Right lobe of liver (tissue), 6 donors: ENCODE results near the gene NRSN1. TPM values are rescaled to one million over a fixed set of nuclear protein-coding genes. Genes with fewer than 3 reads are reported as not detected.

Source experiments
- ATAC-seq, 4 donors: fragments of 200-7000 bp; cut with Tn5 transposase; one replicate each; pipeline ENCODE4 v1.9.1; 2020; ENCODE audit warnings: mild to moderate bottlenecking in 4 of 4, moderate library complexity in 4 of 4
- DNase-seq, 3 donors: peaks; one replicate each; pipeline ENCODE4 v3.0.0-alpha.2; 2020
- H3K27ac ChIP-seq, 3 donors: fragments of 200-600 bp; one replicate each; pipeline ENCODE4 v1.8.0; 2022
- H3K27me3 ChIP-seq, 2 donors: fragments of 200-600 bp; one replicate each; pipeline ENCODE4 v1.8.0; 2022
- H3K36me3 ChIP-seq, 4 donors: fragments of 200-600 bp; sonication (generic) in 1 of 4; one replicate each; pipeline versions ENCODE4 v1.5.1 to v1.8.0; 2017 to 2022; ENCODE audit warnings: control low read depth in 1 of 4
- H3K4me1 ChIP-seq, 4 donors: fragments of 200-600 bp; sonication (generic) in 1 of 4; one replicate each; pipeline versions ENCODE4 v1.5.1 to v1.8.0; 2017 to 2022; ENCODE audit warnings: control low read depth in 1 of 4
- H3K4me3 ChIP-seq, 3 donors: fragments of 200-600 bp; one replicate each; pipeline ENCODE4 v1.8.0; 2022
- H3K9me3 ChIP-seq, 4 donors: fragments of 200-600 bp; sonication (generic) in 1 of 4; one replicate each; pipeline versions ENCODE4 v1.5.1 to v1.8.0; 2017 to 2022; ENCODE audit warnings: control low read depth in 1 of 4
- CTCF ChIP-seq, 4 donors: fragments of 200-600 bp in 3 of 4; fragments of 450-650 bp in 1 of 4; IDR thresholded peaks; one replicate each; pipeline versions ENCODE4 v1.5.1 to v1.8.0; 2016 to 2022; ENCODE audit warnings: antibody characterized with exemption in 4 of 4, mild to moderate bottlenecking in 2 of 4
- POLR2A ChIP-seq: fragments of 450-650 bp; IDR thresholded peaks from one replicate; pipeline ENCODE4 v1.6.1; 2017; ENCODE audit warnings: antibody characterized with exemption, mild to moderate bottlenecking
- WGBS: methylation state at CpG from one replicate; pipeline ENCODE4 v1.1.6; 2018; ENCODE audit warnings: low coverage, low lambda C conversion rate; ENCODE audit not compliant: insufficient coverage; ENCODE audit errors: missing lambda C conversion rate; 5-methylcytosine and 5-hydroxymethylcytosine counted together
- intact Hi-C, 2 donors: fragments of 100-400 bp; cut with DNase I; formaldehyde crosslinking; loops; one replicate each; pipeline versions ENCODE4 v1.11.2 to v1.14.1; 2022
- total RNA-seq, 6 experiments: library from RNA; depleted of rRNA in 2 of 6; stranded (reverse); fragments of >200 nt in 2 of 6; fragmentation: NEBNext Ultra II Directional in 3 of 6; extraction: Animal tissue kit (Norgen Biotek cat#: 25700) in 3 of 6; gene quantifications; one replicate each; pipeline versions ENCODE4 v1.1.0 to v1.2.4, GENCODE V29; 2016 to 2023
- donor health status: DM: no; HTN: yes; CAD: no.
- donor health status: DM: no; HTN: no; CAD: no.
- donor health status: DM: no; HTN: no; CAD: no.
- donor health status: DM: no; HTN: yes; CAD: no.
- donor health status: DM: no; HTN: yes; CAD: no.

The NRSN1 gene
- total RNA-seq, 6 experiments from 2014 or later = not detected

DNA sequence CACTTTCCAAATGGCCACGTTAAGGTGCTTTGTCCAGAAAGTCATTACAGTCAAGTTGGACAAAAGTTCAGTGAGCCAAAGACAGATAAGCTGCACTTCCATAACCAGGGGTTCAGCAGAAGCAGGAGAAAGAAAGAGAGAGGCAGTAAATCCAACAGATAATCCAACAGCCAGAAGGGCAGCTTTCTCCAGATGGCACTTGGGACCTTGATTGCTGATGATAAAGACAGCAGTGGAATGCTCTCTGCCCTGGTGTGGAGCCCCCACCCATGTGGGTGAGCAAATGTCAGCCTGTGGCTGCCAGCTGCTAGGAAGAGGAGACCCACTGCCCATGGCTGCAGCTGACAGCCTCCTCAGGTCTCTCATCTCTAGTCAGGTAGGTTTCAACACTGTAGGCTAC lies 18.7 kb upstream of the NRSN1 start:
- no peak for TF ChIP-seq CTCF (IDR thresholded peaks at IDR 0.05)
- TF ChIP-seq POLR2A = no peak
- WGBS = 71% methylated on average over 1 of the region's 1 CpG
- H3K27ac ChIP-seq = no peak overlapping the region
- no peak for ATAC-seq
- DNase-seq = no peak
- no peak overlapping the region for H3K4me3 ChIP-seq
- no peaks in the 10 kb centered on the region for H3K4me1 ChIP-seq
- no peaks in the 10 kb centered on the region for H3K9me3 ChIP-seq
- H3K36me3 ChIP-seq = no peaks in the 10 kb centered on the region
- intact Hi-C loops = no loop called here
- no peaks in the 10 kb centered on the region for H3K27me3 ChIP-seq

DNA sequence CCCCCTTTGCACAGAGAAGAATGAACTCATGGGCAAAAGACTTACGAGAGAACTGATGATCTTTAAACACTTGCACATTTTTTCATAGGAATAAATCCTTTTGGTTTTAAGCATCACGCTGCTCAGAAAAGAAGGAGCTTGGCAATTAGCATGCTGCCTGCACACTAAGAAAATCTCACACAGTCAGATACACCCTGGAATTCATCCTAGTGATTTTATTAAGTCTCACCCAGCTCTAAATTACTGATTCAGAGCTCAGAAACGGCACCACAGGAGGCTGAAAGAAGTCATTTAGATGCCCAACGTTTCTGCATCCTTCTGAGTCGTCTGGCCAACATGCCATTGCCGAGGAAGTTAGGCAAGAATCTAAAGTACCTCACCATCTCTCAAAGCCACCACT lies 18.0 kb upstream of the NRSN1 start:
- H3K27me3 ChIP-seq = no peaks in the 10 kb centered on the region
- no peak overlapping the region for H3K27ac ChIP-seq
- H3K4me3 ChIP-seq = no peak overlapping the region
- intact Hi-C loops = no loop called here
- H3K9me3 ChIP-seq = no peaks in the 10 kb centered on the region
- DNase-seq = no peak
- H3K36me3 ChIP-seq = no peaks in the 10 kb centered on the region
- no peaks in the 10 kb centered on the region for H3K4me1 ChIP-seq
- 51% methylated on average over 6 of the region's 6 CpGs for WGBS
- no peak for ATAC-seq
- TF ChIP-seq POLR2A = no peak
- TF ChIP-seq CTCF (IDR thresholded peaks at IDR 0.05) = no peak

- TF ChIP-seq CTCF (IDR thresholded peaks at IDR 0.05) (no peak), POLR2A (no peak)
- no peak overlapping the region for H3K27ac ChIP-seq
- no peaks in the 10 kb centered on the region for H3K9me3 ChIP-seq
- DNase-seq (no peak), ATAC-seq (no peak)
- 0% methylated on average over 1 of the region's 1 CpG for WGBS
- H3K27me3 ChIP-seq = no peaks in the 10 kb centered on the region
- no peak overlapping the region for H3K4me3 ChIP-seq
- intact Hi-C loops = no loop called here
- no peaks in the 10 kb centered on the region for H3K4me1 ChIP-seq
- H3K36me3 ChIP-seq = no peaks in the 10 kb centered on the region
Observed at GRCh38 chr6:24110417-24110816, 15.6 kb upstream of the NRSN1 start.

DNA sequence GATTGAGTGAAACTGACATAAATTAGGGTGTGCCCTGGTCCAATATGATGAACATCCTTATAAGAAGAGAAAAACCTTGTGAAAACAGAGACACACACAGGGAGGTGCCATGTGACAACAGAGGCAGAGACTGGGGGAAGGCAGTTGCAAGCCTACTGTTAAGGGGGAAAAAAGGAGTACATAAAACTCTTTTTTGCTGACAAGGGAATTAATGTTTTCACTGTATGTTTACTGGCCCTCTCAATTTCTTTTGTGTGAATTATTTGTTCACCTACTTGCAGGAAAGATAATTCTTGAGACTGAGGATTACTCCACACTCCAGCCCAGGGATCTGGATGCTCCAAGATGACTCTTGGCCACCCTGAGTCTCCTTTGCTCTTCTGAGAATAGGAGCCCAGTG lies 12.1 kb upstream of the NRSN1 start:
- DNase-seq = no peak
- TF ChIP-seq CTCF (IDR thresholded peaks at IDR 0.05) (no peak), POLR2A (no peak)
- Histone ChIP-seq H3K27me3 (no peaks in the 10 kb centered on the region), H3K9me3 (no peaks in the 10 kb centered on the region), H3K4me1 (no peaks in the 10 kb centered on the region), H3K36me3 (no peaks in the 10 kb centered on the region), H3K4me3 (no peak overlapping the region), H3K27ac (no peak overlapping the region)
- ATAC-seq = no peak
- intact Hi-C loops = no loop called here

DNA sequence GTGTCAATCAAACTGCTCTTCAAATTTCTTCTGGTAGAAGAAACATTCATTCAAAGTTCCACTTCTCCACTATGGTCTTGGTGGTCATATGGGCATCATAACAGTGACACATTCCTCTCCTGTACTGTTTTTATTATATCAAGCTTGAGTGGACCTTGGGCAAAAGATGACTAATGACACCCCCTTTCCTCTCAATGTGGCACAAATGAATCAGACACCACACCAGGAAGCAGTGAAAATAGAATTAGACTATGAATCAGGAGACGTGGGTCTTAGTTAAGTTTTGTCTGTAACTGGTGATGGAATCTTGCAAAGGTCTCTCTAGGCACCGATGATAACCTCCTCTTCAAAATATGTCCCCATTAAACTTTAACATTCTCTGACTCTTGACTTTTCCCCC lies 9.0 kb upstream of the NRSN1 start:
- no peak for ATAC-seq
- H3K9me3 ChIP-seq = no peaks in the 10 kb centered on the region
- intact Hi-C loops = no loop called here
- H3K27ac ChIP-seq = no peak overlapping the region
- no peaks in the 10 kb centered on the region for H3K27me3 ChIP-seq
- TF ChIP-seq POLR2A (no peak), CTCF (IDR thresholded peaks at IDR 0.05) (no peak)
- no peaks in the 10 kb centered on the region for H3K4me1 ChIP-seq
- 58% methylated on average over 2 of the region's 2 CpGs for WGBS
- H3K36me3 ChIP-seq = no peaks in the 10 kb centered on the region
- no peak for DNase-seq
- no peak overlapping the region for H3K4me3 ChIP-seq
